ENCODE data around the gene SLC7A6. TPM values are rescaled to one million over a fixed set of nuclear protein-coding genes. Genes with fewer than 3 reads are reported as not detected.

Gene SLC7A6
- polyA plus RNA-seq, 5 donors = 10.0 to 13.3 (median 11.9) TPM

DNA sequence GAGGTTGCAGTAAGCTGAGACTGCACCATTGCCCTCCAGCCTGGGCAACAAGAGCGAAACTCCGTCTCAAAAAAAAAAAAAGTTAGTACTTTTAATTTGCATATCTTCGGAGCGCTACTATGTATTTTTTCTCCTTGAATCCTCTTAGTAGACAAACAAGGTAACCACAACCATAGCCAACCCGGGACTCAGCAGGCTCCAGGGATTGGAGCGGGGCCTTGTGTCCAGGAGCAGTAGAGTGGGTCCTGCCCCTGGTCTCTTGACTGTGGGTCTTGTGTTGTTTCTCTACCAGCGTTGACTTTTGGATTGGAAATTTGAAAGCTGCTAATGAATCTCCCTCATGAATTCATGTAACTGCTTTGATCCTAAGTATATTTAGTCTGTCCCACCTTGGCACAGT, 78.8 kb downstream of the SLC7A6 start:
- no peak for DNase-seq

DNA sequence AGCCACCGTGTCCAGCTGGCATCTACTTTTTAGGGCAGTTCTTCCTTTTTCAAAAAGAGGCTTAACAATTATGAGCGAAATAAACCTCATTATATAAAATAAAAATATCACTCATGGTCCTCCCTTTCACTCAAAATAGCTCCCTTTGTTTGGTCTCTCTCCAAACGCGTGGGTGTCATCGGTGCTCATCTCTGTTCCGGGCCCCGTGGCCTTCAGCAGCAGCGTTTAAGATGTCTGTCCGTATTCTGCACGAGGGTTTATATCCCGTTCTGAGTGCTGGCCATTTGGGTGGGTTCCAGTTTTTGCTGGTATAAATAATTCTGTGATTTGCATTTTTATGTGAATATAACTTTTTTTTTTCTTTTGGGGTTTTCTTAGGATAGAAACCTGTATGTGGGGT, 79.9 kb downstream of the SLC7A6 start:
- DNase-seq = no peak

DNA sequence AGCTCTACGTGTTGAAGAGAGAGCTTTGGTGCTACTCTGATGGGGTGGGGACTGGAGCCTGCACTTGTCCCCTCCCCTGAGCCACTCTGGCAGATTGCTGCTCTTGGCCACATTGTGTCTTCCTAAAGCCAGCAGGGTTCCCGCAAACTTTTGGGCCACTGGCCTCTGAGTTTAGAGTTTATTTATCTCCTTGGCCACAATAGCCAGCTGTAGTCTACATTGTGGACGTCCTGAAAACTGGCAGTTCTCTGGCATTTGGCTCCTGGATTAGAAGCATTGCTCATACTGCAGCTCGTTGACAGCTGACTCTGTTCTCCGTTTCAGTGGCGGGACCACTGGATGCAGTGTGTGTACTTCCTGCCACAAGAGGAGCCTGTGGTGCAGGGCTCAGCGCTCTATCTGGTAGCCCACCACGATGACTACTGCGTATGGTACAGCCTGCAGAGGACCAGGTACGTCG, 81.1 kb downstream of the SLC7A6 start:
- no peak for DNase-seq

DNA sequence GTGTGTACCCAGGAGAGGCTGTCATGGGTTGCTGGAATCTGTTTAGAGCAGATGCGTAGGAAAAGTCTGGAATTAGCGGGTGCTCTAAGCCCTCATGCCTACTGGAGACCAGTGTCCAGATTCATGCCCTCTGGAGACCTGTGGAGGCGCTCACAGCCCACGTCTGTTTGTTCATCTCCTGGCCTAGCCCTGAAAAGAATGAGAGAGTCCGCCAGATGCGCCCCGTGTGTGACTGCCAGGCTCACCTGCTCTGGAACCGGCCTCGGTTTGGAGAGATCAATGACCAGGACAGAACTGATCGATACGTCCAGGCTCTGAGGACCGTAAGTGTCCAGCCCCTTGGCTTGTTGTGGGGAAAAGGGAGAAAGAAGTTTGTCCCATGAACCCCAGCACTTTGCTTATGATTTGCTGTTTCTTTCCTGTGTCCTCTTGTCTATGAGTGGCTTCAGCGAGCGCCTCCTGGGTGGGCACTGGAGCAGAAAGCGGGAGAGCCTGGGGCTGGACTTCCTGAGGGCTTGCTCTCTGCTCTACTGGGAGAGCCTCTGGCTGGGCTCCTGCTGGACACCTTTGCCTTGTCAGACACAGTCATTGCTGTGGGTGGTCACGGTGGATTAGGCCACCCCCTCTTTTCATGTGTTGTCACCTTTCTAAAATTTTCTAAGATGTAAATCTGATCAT, 81.8 kb downstream of the SLC7A6 start:
- no peak for DNase-seq

DNA sequence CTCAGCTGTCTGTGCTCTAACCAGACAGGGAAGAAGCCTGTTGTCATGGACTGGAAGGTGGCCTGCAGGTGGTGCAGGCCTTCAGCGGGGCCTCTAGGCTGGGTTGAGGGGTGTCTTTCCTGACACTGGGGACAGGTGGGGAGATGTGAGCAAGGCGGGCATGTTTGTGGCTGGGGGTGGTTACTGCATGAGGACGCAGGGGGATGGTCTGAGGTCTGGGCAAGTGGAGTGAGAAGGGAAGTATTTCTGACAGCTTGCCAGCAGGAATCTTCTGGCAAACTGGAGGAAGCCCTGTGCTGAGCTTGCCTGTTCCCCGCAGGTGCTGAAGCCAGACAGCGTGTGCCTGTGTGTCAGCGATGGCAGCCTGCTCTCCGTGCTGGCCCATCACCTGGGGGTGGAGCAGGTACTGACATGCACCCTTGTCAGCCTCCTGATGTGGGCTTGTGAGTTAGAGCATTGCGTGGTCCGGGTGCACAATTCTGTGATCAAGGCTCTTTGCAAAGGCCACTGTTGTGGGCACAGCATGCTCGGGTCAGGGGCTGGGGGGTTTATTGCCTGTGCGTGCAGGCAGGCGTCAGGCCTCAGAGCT, 82.7 kb downstream of the SLC7A6 start:
- DNase-seq = no peak

DNA sequence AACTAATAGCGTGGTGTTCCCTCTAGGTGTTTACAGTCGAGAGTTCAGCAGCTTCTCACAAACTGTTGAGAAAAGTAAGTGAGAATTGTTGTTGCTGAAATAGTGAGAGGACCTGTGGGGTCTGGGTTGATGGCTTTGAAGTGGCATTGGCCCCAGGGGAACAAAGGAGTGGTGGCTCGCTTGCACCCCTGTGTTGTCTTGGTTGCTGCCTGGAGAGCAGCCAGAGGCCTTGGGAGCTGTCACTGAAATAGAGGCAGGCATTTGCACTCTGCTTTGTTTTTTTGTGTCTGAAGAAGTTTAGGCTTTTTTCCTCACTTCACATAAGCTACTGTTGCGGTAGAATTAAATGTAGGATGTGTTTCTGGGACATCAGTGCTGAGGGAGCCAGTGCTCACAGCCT, 83.3 kb downstream of the SLC7A6 start:
- DNase-seq = no peak

DNA sequence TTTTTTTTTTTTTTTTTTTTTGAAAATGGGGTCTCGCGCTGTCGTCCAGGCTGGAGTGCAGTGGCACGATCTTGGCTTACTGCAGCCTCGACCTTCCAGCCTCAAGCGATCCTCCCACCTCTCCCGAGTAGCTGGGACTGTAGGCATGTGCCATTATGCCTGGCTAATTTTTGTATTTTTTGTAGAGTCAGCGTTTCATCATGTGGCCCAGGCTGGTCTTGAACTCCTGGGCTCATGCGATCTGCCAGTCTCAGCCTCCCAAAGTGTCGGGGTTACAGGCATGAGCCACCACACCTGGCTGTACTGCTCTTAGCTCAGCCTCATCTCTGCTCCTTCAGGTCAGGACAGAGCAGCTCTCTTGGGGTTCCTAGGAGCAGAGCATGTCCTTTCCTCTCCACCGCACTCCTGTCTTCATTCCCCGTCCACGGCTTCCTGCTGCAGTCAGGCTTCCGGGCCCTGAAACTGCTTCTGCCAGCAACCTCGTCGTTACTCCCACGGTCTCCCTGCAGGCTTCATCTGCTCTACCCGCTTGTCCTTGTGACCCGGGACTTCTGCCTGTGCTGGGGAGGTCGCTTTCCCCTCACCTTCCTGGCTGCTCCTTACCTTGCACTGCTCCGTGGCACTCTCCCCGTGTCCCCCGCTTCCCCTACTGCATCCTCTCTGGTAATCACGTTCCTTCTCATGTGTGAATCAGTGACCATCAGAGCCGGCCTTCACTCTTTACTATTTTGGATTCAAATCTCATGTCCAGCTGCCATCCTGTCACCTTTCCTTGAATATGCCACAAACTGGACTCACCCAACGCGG, 84.5 kb downstream of the SLC7A6 start:
- DNase-seq = no peak

DNA sequence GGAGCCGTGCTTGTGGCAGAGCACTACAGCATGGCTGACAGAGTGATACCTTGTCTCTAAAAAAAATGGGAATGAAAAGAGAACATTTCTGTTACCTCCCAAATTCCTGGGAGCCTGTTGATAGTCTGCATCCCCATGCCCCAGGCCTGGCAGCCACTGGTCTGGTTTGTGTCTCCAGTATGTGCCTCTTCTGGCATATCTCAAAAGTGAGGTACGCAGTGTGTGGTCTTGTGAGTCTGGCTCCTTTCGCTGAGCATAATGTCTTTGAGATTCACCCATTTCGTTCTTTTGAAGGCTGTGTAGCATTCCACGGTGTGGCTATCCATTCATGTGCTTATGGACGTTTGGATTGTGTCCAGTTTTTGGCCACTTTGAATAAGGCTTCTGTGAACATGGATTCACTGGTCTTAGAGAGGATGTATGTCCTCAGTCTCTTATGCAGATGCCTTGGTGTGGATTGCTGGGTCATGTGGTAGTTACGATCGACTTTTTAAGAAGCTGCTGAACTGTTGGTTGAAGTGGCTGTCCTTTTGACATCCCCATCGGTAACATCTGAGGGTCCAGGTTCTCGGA, 85.6 kb downstream of the SLC7A6 start:
- DNase-seq = no peak

DNA sequence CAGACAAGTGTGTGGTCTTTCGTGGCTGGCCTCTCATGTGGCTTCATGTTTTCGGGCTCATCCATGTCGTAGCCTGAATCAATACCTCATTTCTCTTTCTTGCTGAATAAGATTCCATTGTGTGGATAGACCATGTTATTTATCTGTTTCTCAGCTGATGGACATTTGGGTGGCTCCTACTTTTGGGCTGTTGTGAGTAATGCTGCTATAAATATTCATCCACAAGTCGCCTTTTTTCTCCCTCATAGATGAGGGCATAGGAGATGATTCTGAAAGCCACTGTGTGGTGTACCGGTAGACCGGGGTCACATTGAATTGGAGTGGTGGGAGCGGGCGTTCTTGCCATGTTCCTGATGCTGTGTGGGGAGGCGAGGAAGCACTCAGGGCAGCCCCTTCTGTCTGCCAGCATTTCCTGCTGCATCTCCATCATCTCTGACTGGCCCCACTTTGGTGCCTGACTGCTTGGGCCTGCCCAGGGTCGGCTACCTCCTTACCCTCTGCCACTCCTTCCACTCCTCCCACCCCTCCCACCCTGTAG, 86.6 kb downstream of the SLC7A6 start:
- DNase-seq = no peak

Other genes starting within 250 kb of the SLC7A6 start
- not detected for gene DPEP2NB, start 248.6 kb upstream of the SLC7A6 start, polyA plus RNA-seq (ENCODE audit: insufficient read depth in 1 of 5, insufficient read length in 5 of 5, low replicate concordance in 1 of 5)
- 1 to 10 TPM; 5.1 to 7.6 (median 6.8) TPM for gene DDX28, start 241.3 kb upstream of the SLC7A6 start, polyA plus RNA-seq (ENCODE audit: insufficient read depth in 1 of 5, insufficient read length in 5 of 5, low replicate concordance in 1 of 5)
- 10 to 100 TPM; 13.8 to 17.9 (median 14.4) TPM for gene DUS2, start 241.2 kb upstream of the SLC7A6 start, polyA plus RNA-seq (ENCODE audit: insufficient read depth in 1 of 5, insufficient read length in 5 of 5, low replicate concordance in 1 of 5)
- gene NFATC3, start 179.2 kb upstream of the SLC7A6 start, polyA plus RNA-seq (ENCODE audit: insufficient read depth in 1 of 5, insufficient read length in 5 of 5, low replicate concordance in 1 of 5) = 10 to 100 TPM; 29.8 to 42.9 (median 40.5) TPM
- 10 to 100 TPM; 42.5 to 64.9 (median 49.6) TPM for gene ESRP2, start 28.4 kb upstream of the SLC7A6 start, polyA plus RNA-seq (ENCODE audit: insufficient read depth in 1 of 5, insufficient read length in 5 of 5, low replicate concordance in 1 of 5)
- 10 to 100 TPM; 10.0 to 14.0 (median 11.0) TPM for gene PLA2G15, start 19.2 kb upstream of the SLC7A6 start, polyA plus RNA-seq (ENCODE audit: insufficient read depth in 1 of 5, insufficient read length in 5 of 5, low replicate concordance in 1 of 5)
- 10 to 100 TPM; 19.8 to 25.0 (median 21.7) TPM for gene SLC7A6OS, start 46.4 kb downstream of the SLC7A6 start, polyA plus RNA-seq (ENCODE audit: insufficient read depth in 1 of 5, insufficient read length in 5 of 5, low replicate concordance in 1 of 5)
- gene PRMT7, start 46.5 kb downstream of the SLC7A6 start, polyA plus RNA-seq (ENCODE audit: insufficient read depth in 1 of 5, insufficient read length in 5 of 5, low replicate concordance in 1 of 5) = 10 to 100 TPM; 50.9 to 66.9 (median 53.9) TPM
- gene SMPD3, start 184.0 kb downstream of the SLC7A6 start, polyA plus RNA-seq (ENCODE audit: insufficient read depth in 1 of 5, insufficient read length in 5 of 5, low replicate concordance in 1 of 5) = 1 to 10 TPM; 1.9 to 4.4 (median 3.5) TPM